ENCODE results near the gene ZSCAN10. TPM values are rescaled to one million over a fixed set of nuclear protein-coding genes. Genes with fewer than 3 reads are reported as not detected.

Gene ZSCAN10
- total RNA-seq, 4 donors from 2014 or later = not detected

- no peak for TF ChIP-seq CTCF (IDR thresholded peaks at IDR 0.05)
- no peak for TF ChIP-seq POLR2A (IDR thresholded peaks at IDR 0.05)
- 42 to 68% methylated on average over 6 to 8 of the region's 12 CpGs for WGBS, 2 donors
- intact Hi-C loops (cut with DNase I) = no loop called here
- DNase-seq = no peak
- peaks cover 0 to 9% of the 10 kb centered on the region in 2 donors for H3K36me3 ChIP-seq
- H3K4me3 ChIP-seq (replicated peaks in 1 of 3) = no peak overlapping the region
- peaks cover 6% of the 10 kb centered on the region in 2 donors for H3K4me1 ChIP-seq
- no peak overlapping the region for H3K27ac ChIP-seq
- H3K27me3 ChIP-seq = no peaks in the 10 kb centered on the region
- H3K9me3 ChIP-seq = no peaks in the 10 kb centered on the region
These were observed 46.6 kb upstream of the ZSCAN10 start for GRCh38 chr16:3145660-3146059.

- H3K4me1 ChIP-seq = peaks cover 5 to 6% of the 10 kb centered on the region in 2 donors
- H3K36me3 ChIP-seq = peaks cover 0 to 9% of the 10 kb centered on the region in 2 donors
- no peaks in the 10 kb centered on the region for H3K9me3 ChIP-seq
- no peak overlapping the region for H3K27ac ChIP-seq
- TF ChIP-seq CTCF (IDR thresholded peaks at IDR 0.05) (no peak), POLR2A (IDR thresholded peaks at IDR 0.05) (no peak)
- no peak overlapping the region for H3K4me3 ChIP-seq (replicated peaks in 1 of 3)
- no peaks in the 10 kb centered on the region for H3K27me3 ChIP-seq
- DNase-seq = no peak
- WGBS, 2 donors = 68 to 80% methylated on average over 4 to 6 of the region's 10 CpGs
- intact Hi-C loops (cut with DNase I) = no loop called here
These were observed 46.1 kb upstream of the ZSCAN10 start for GRCh38 chr16:3145151-3145550.

DNA sequence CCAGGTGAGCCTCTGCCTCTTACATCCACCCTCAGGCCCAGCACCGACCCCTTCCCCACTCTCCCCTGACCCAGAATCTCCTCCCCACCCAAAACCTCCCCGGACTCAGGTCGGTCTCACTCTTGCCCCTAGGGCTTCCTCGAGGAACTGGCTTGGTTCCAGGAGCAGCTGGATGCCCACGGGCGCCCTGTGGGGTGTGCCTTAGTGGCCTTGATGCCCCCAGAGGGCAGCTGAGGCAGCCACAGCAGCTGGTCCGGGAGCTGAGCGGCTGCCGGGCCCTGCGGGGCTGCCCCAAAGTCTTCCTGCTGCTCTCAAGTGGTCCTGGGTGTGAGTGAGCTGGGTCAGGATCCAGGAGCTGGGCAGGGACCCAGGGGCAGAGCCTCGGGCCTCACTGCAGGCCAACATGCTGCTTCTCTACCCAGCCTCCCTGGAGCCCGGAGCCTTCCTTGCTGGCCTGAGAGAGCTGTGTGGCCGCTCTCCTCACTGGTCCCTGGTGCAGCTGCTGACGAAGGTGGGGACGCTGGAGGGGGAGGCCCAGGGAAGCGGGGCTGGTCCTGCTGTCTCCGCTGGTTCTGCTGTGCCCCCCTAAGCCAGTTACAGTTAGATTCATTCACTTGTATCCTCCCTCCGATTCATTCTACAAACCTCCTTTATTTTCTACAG, 45.4 kb upstream of the ZSCAN10 start:
- Histone ChIP-seq H3K4me1 (peaks cover under 1 to 2% of the 10 kb centered on the region in 2 donors), H3K27me3 (no peaks in the 10 kb centered on the region), H3K27ac (no peak overlapping the region), H3K9me3 (no peaks in the 10 kb centered on the region), H3K36me3 (peaks cover 0 to 9% of the 10 kb centered on the region in 2 donors), H3K4me3 (replicated peaks in 1 of 3) (no peak overlapping the region)
- WGBS, 2 donors = 69 to 70% methylated on average over 7 to 12 of the region's 18 CpGs
- no peak for TF ChIP-seq POLR2A (IDR thresholded peaks at IDR 0.05)
- no peak for TF ChIP-seq CTCF (IDR thresholded peaks at IDR 0.05)
- intact Hi-C loops (cut with DNase I) = no loop called here
- no peak for DNase-seq

GRCh38 chr16:3143598-3144320, 44.7 kb upstream of the ZSCAN10 start:
- 72 to 77% methylated on average over 12 to 22 of the region's 23 CpGs for WGBS, 2 donors
- no peak overlapping the region for H3K4me3 ChIP-seq (replicated peaks in 1 of 3)
- DNase-seq = no peak
- intact Hi-C loops (cut with DNase I) = no loop called here
- peaks cover 0 to 9% of the 10 kb centered on the region in 2 donors for H3K36me3 ChIP-seq
- no peaks in the 10 kb centered on the region for H3K9me3 ChIP-seq
- H3K27ac ChIP-seq = no peak overlapping the region
- no peak for TF ChIP-seq CTCF (IDR thresholded peaks at IDR 0.05)
- TF ChIP-seq POLR2A (IDR thresholded peaks at IDR 0.05) = no peak
- H3K4me1 ChIP-seq = no peaks in the 10 kb centered on the region
- no peaks in the 10 kb centered on the region for H3K27me3 ChIP-seq

DNA sequence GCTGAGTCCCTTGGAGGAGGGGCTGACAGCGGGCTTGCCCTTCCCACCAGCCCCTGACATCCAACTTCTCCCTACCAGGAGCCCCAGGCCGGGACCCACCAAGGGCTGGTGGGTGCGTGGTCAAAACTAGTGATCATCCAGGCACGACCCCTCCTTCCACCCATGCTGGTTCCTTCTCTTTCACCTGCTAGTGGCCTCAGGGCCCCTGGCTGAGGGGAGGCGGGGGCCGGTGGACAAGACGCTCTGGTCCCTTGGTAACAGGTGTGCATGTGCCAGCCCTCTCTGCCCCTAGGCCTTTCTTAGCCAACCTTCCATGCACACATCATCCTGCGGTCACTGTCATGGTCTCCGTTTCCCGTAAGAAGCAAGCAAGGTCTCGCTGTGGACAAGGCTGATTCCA, 44.1 kb upstream of the ZSCAN10 start:
- peaks cover 0 to 9% of the 10 kb centered on the region in 2 donors for H3K36me3 ChIP-seq
- H3K27me3 ChIP-seq = no peaks in the 10 kb centered on the region
- WGBS, 2 donors = 92 to 100% methylated on average over 4 to 11 of the region's 11 CpGs
- H3K4me3 ChIP-seq (replicated peaks in 1 of 3) = no peak overlapping the region
- intact Hi-C loops (cut with DNase I) = no loop called here
- H3K4me1 ChIP-seq = no peaks in the 10 kb centered on the region
- H3K9me3 ChIP-seq = no peaks in the 10 kb centered on the region
- DNase-seq = no peak
- no peak for TF ChIP-seq CTCF (IDR thresholded peaks at IDR 0.05)
- no peak for TF ChIP-seq POLR2A (IDR thresholded peaks at IDR 0.05)
- no peak overlapping the region for H3K27ac ChIP-seq

All from thyroid gland (tissue), 4 donors.